HepG2 (cell line): ENCODE results near the gene BABAM2. TPM values are rescaled to one million over a fixed set of nuclear protein-coding genes. Genes with fewer than 3 reads are reported as not detected.

Experiments
- ATAC-seq: fragments of 200-7000 bp; cut with Tn5 transposase; 3 replicates; pipeline ENCODE4 v1.9.1; 2020; ENCODE audit warnings: mild to moderate bottlenecking, moderate library complexity
- BruUV-seq: library from RNA; stranded (reverse); fragments of 400-500 nt; replicated peaks from 2 replicates; lab custom pipeline; 2021; lab: Mats Ljungman, UMichigan
- CTCF ChIA-PET: fragments of 300-600 bp; formaldehyde crosslinking; extraction: SDS; loops from one replicate; lab custom pipeline; 2021; ENCODE audit warnings: low total read pairs, inconsistent platforms, low intra/inter-chr PET ratio; lab: Yijun Ruan, JAX
- POLR2A ChIA-PET: fragments of 350-600 bp; sonication (Branson Sonifier 250); formaldehyde crosslinking; loops from one replicate; lab custom pipeline; 2020; ENCODE audit warnings: antibody characterized with exemption, inconsistent platforms; lab: Yijun Ruan, JAX
- DNase-seq: peaks from one replicate; pipeline ENCODE4 v3.0.0-alpha.2; 2015; ENCODE audit warnings: low spot score
- FAIRE-seq: peaks from 3 replicates; lab custom pipeline; 2011; peaks lifted over from hg19 to GRCh38; lab: Jason Lieb, UNC
- H2AFZ ChIP-seq: one replicate; pipeline ENCODE4 v1.6.1; 2011; ENCODE audit warnings: low read length, inconsistent platforms
- H3K27ac ChIP-seq: fragments of 300-600 bp; 3 replicates; pipeline ENCODE4 v1.8.0; 2011; ENCODE audit warnings: mixed run types, mild to moderate bottlenecking, mixed read lengths, low read length, inconsistent platforms; ENCODE audit not compliant: insufficient read depth; ENCODE audit errors: extremely low read length
- H3K27me3 ChIP-seq, 2 experiments: fragments of 200-600 bp in 1 of 2; 2 replicates in 1 of 2; 3 replicates in 1 of 2; pipeline versions ENCODE4 v1.6.0 to v1.8.0; 2011; ENCODE audit warnings: low read length in 2 of 2, mild to moderate bottlenecking in 2 of 2, moderate library complexity in 2 of 2, inconsistent platforms in 1 of 2; ENCODE audit not compliant: insufficient read depth in 2 of 2, control insufficient read depth in 1 of 2
- H3K36me3 ChIP-seq, 2 experiments: fragments of 200-600 bp in 1 of 2; replicated peaks in 1 of 2; 2 replicates in 1 of 2; 3 replicates in 1 of 2; pipeline versions ENCODE4 v1.5.1 to v1.8.0; 2011; ENCODE audit warnings: low read length in 2 of 2, inconsistent platforms in 1 of 2; ENCODE audit not compliant: insufficient read depth in 2 of 2, control insufficient read depth in 1 of 2
- H3K4me1 ChIP-seq: 2 replicates; pipeline ENCODE4 v1.5.1; 2012; ENCODE audit warnings: low read length, inconsistent platforms; ENCODE audit not compliant: insufficient read depth
- H3K4me2 ChIP-seq: 2 replicates; pipeline ENCODE4 v1.6.0; 2011; ENCODE audit warnings: low read depth, low read length, inconsistent platforms
- H3K4me3 ChIP-seq, 3 experiments: fragments of 200-600 bp in 1 of 3; sonication (generic), shearing (Covaris generic) in 1 of 3; replicated peaks in 1 of 3; 2 replicates each; pipeline ENCODE4 v1.5.1; 2011 to 2016; ENCODE audit warnings: low read length in 3 of 3, inconsistent platforms in 2 of 3, low read depth in 2 of 3, mild to moderate bottlenecking in 2 of 3, control low read depth in 1 of 3, mixed read lengths in 1 of 3; ENCODE audit not compliant: insufficient read depth in 1 of 3
- H3K79me2 ChIP-seq: one replicate; pipeline ENCODE4 v1.6.1; 2011; ENCODE audit warnings: low read length, inconsistent platforms; ENCODE audit not compliant: insufficient read depth
- H3K9ac ChIP-seq: 2 replicates; pipeline ENCODE4 v1.6.0; 2011; ENCODE audit warnings: mild to moderate bottlenecking, low read depth, low read length, inconsistent platforms; ENCODE audit not compliant: insufficient read depth
- H3K9me3 ChIP-seq: 2 replicates; pipeline ENCODE4 v1.5.1; 2012; ENCODE audit warnings: mild to moderate bottlenecking, low read length
- H4K20me1 ChIP-seq: 2 replicates; pipeline ENCODE4 v1.6.0; 2011; ENCODE audit warnings: inconsistent platforms, mild to moderate bottlenecking, low read length, moderate library complexity; ENCODE audit not compliant: insufficient read depth
- AGO2 ChIP-seq: fragments of 200-400 bp; formaldehyde crosslinking; optimal IDR thresholded peaks from 2 replicates; pipeline ENCODE3; 2017; ENCODE audit warnings: mild to moderate bottlenecking, low read depth, low read length, moderate library complexity
- ARNT ChIP-seq: fragments of 450-650 bp; IDR thresholded peaks from 2 replicates; pipeline ENCODE4 v1.6.1; 2017
- CEBPB ChIP-seq: IDR thresholded peaks from 2 replicates; pipeline ENCODE4 v1.6.1; 2011; ENCODE audit warnings: low read depth, low read length, improper control_type of control experiment, borderline replicate concordance
- IKZF1 ChIP-seq: fragments of 450-650 bp; IDR thresholded peaks from 2 replicates; pipeline ENCODE4 v1.7.1; 2016
- KDM3A ChIP-seq: IDR thresholded peaks from 2 replicates; pipeline ENCODE4 v1.6.1; 2018; ENCODE audit warnings: low read depth, missing compliant biosample characterization
- REPIN1 ChIP-seq: sonication (generic); formaldehyde crosslinking; IDR thresholded peaks from 2 replicates; pipeline ENCODE4 v1.8.0; 2022; ENCODE audit warnings: missing genetic modification reagents, low read depth, mild to moderate bottlenecking, borderline replicate concordance
- RNF219 ChIP-seq: sonication (generic); formaldehyde crosslinking; IDR thresholded peaks from 2 replicates; pipeline ENCODE4 v1.5.0; 2020; ENCODE audit warnings: mild to moderate bottlenecking, missing genetic modification reagents
- SRF ChIP-seq: IDR thresholded peaks from 2 replicates; pipeline ENCODE4 v1.6.1; 2011; ENCODE audit warnings: mild to moderate bottlenecking, low read depth, low read length, moderate library complexity
- SRSF4 ChIP-seq: fragments of 200-400 bp; formaldehyde crosslinking; IDR thresholded peaks from one replicate; pipeline ENCODE4 v1.6.1; 2018; ENCODE audit warnings: mild to moderate bottlenecking, low read depth, low read length, moderate library complexity; ENCODE audit not compliant: poor library complexity, severe bottlenecking
- STAT5B ChIP-seq: sonication (generic); formaldehyde crosslinking; IDR thresholded peaks from 2 replicates; pipeline ENCODE4 v1.4.0; 2020; ENCODE audit warnings: missing genetic modification reagents
- ZFP36L1 ChIP-seq: sonication (generic); formaldehyde crosslinking; IDR thresholded peaks from 2 replicates; pipeline ENCODE4 v1.8.0; 2022; ENCODE audit warnings: mild to moderate bottlenecking, missing genetic modification reagents, moderate library complexity
- ZNF3 ChIP-seq: IDR thresholded peaks from 2 replicates; pipeline ENCODE4 v1.7.0; 2017; ENCODE audit warnings: inconsistent platforms
- ZNF614 ChIP-seq: IDR thresholded peaks from 2 replicates; pipeline ENCODE4 v1.6.1; 2018; ENCODE audit warnings: missing biosample characterization, missing genetic modification reagents, inconsistent platforms, borderline replicate concordance
- ZNF703 ChIP-seq: sonication (generic); formaldehyde crosslinking; IDR thresholded peaks from 2 replicates; pipeline ENCODE4 v1.5.1; 2020; ENCODE audit warnings: missing genetic modification reagents, mild to moderate bottlenecking, moderate library complexity, borderline replicate concordance
- WGBS: methylation state at CpG from one replicate; pipeline ENCODE4 v1.1.6; 2017; ENCODE audit warnings: low lambda C conversion rate; 5-methylcytosine and 5-hydroxymethylcytosine counted together
- in situ Hi-C: cut with HindIII; loops from 2 replicates; pipeline ENCODE4 v1.10.0; 2017; ENCODE audit warnings: low pct_unique_long_range_greater_than_20kb; ENCODE audit not compliant: extremely low pct_ligation_motif_present
- intact Hi-C: fragments of 100-400 bp; cut with micrococcal nuclease; formaldehyde crosslinking; loops from one replicate; pipeline ENCODE4 v1.10.0; 2022; ENCODE audit not compliant: unreplicated experiment
- polyA plus RNA-seq, 8 experiments: library from polyadenylated mRNA; depleted of rRNA in 3 of 8; stranded (reverse) in 7 of 8; unstranded in 1 of 8; fragments of >200 nt; fragmentation: Illumina TruSeq in 4 of 8; extraction: Trizol in 4 of 8; gene quantifications; 2 replicates each; pipeline versions ENCODE4 v1.2.1 to v1.2.3, GENCODE V29; 2011 to 2016; ENCODE audit warnings: low read depth in 4 of 8, missing spikeins in 1 of 8, mixed read lengths in 1 of 8; ENCODE audit not compliant: insufficient read depth in 1 of 8
- total RNA-seq, 5 experiments: library from RNA; depleted of rRNA; stranded (reverse); fragments of >200 nt; fragmentation: Illumina TruSeq; extraction: Trizol; gene quantifications; 2 replicates each; pipeline ENCODE4 v1.2.3, GENCODE V29; 2016; ENCODE audit warnings: low read depth in 1 of 5

Gene BABAM2
- total and polyA plus RNA-seq, 2 of the 13 experiments (the other 11 are each of a cell fraction or from before 2014, with no cell fraction given) = 24.9 to 28.0 TPM

GRCh38 chr2:28080911-28081310, 190.4 kb downstream of the BABAM2 start:
- 94% methylated on average over 5 of the region's 5 CpGs for WGBS
- Histone ChIP-seq H2AFZ (no peak overlapping the region), H3K9me3 (no peaks in the 10 kb centered on the region), H3K27ac (no peak overlapping the region), H3K4me1 (no peaks in the 10 kb centered on the region), H3K4me2 (no peak overlapping the region), H4K20me1 (no peaks in the 10 kb centered on the region), H3K4me3 (no peak overlapping the region), H3K9ac (no peak overlapping the region), H3K79me2 (no peaks in the 10 kb centered on the region), H3K36me3 (no peaks in the 10 kb centered on the region), H3K27me3 (no peaks in the 10 kb centered on the region)
- ChIA-PET POLR2A (no interaction called here), CTCF (no interaction called here)
- intact Hi-C loops (no loop called here), in situ Hi-C loops (no loop called here)
- FAIRE-seq = no peak
- TF ChIP-seq CEBPB (peak; percentile 19; the same call in 1 of the 2 replicates), SRSF4 (no peak), SRF (0 out of 2 replicates have a peak, but pooled peaks have one; percentile 25)
- BruUV-seq = no TSS peak
- DNase-seq = no peak
- no peak for ATAC-seq

DNA sequence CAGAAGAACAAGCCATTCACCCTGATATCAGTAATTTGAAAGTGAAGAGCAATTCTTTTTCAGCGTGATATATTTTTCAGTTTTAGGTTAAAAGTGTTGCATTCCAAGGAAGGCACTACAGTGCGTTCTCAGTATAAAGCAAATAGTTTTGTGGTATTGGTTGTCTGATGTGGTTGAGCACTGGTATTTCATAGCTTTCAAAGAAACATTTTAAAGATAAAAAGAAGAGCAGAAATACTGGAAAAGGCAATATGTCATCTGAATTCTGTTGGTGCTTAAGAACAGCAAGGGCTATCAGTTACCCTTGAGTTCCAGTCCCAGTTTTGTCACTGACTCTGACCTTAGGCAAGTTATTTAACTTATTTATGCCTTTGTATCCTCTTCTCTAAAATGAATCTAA, 191.6 kb downstream of the BABAM2 start:
- no peak overlapping the region for H3K9ac ChIP-seq
- no peak for TF ChIP-seq ARNT
- TF ChIP-seq REPIN1 (CRISPR knock-in tag) = no peak
- no peak for TF ChIP-seq AGO2
- no peak for TF ChIP-seq KDM3A (CRISPR knock-in tag)
- TF ChIP-seq RNF219 (CRISPR knock-in tag) = no peak
- no peak for TF ChIP-seq ZFP36L1 (CRISPR knock-in tag)
- TF ChIP-seq ZNF703 = no peak
- TF ChIP-seq ZNF614 (CRISPR knock-in tag) = no peak
- TF ChIP-seq STAT5B = no peak
- no peak for TF ChIP-seq IKZF1
- TF ChIP-seq ZNF3 (CRISPR knock-in tag) = no peak

More for the DNA sequence above, 191.6 kb downstream of the BABAM2 start:
- H3K36me3 ChIP-seq = no peaks in the 10 kb centered on the region
- H3K27me3 ChIP-seq = no peaks in the 10 kb centered on the region
- no peaks in the 10 kb centered on the region for H3K79me2 ChIP-seq
- H3K4me1 ChIP-seq = no peaks in the 10 kb centered on the region
- H2AFZ ChIP-seq = no peak overlapping the region
- no peaks in the 10 kb centered on the region for H4K20me1 ChIP-seq
- intact Hi-C loops (no loop called here), in situ Hi-C loops (no loop called here)
- ATAC-seq (no peak), DNase-seq (no peak), FAIRE-seq (no peak)
- CTCF ChIA-PET = no interaction called here
- H3K9me3 ChIP-seq = no peaks in the 10 kb centered on the region
- no peak overlapping the region for H3K4me2 ChIP-seq
- no peak overlapping the region for H3K27ac ChIP-seq
- no peak overlapping the region for H3K4me3 ChIP-seq
- BruUV-seq = no TSS peak
- POLR2A ChIA-PET = no interaction called here
- 81% methylated on average over 2 of the region's 2 CpGs for WGBS
